Esophagus (tissue), 2 donors: ENCODE results near the gene IFTAP. TPM values are rescaled to one million over a fixed set of nuclear protein-coding genes. Genes with fewer than 3 reads are reported as not detected.

ENCODE experiments used
- H3K27ac ChIP-seq, 2 donors: one replicate each; pipeline ENCODE4 v1.5.1; 2013; ENCODE audit warnings: low read depth in 2 of 2, mild to moderate bottlenecking in 2 of 2, inconsistent platforms in 1 of 2, low read length in 1 of 2, moderate library complexity in 1 of 2
- H3K27me3 ChIP-seq, 2 donors: one replicate each; pipeline ENCODE4 v1.6.1; 2013; ENCODE audit warnings: low read length in 2 of 2, control low read depth in 1 of 2, mild to moderate bottlenecking in 1 of 2; ENCODE audit not compliant: insufficient read depth in 2 of 2, control insufficient read depth in 1 of 2
- H3K36me3 ChIP-seq, 2 donors: one replicate each; pipeline ENCODE4 v1.6.1; 2013; ENCODE audit warnings: low read length in 1 of 2; ENCODE audit not compliant: control insufficient read depth in 2 of 2, insufficient read depth in 2 of 2
- H3K4me1 ChIP-seq, 2 donors: one replicate each; pipeline ENCODE4 v1.6.1; 2013; ENCODE audit warnings: low read length in 1 of 2; ENCODE audit not compliant: control insufficient read depth in 2 of 2, insufficient read depth in 2 of 2
- H3K4me3 ChIP-seq, 2 donors: one replicate each; pipeline ENCODE4 v1.5.1; 2013; ENCODE audit warnings: low read length in 2 of 2, mild to moderate bottlenecking in 2 of 2, low read depth in 1 of 2, moderate library complexity in 1 of 2
- H3K9me3 ChIP-seq, 2 donors: one replicate each; pipeline ENCODE4 v1.6.1; 2013; ENCODE audit warnings: mild to moderate bottlenecking in 2 of 2, low read depth in 1 of 2, low read length in 1 of 2, moderate library complexity in 1 of 2; ENCODE audit not compliant: control insufficient read depth in 2 of 2, insufficient read depth in 1 of 2
- WGBS, 2 donors: extraction: QIAGEN DNeasy Blood & Tissue Kit; methylation state at CpG; one replicate each; pipeline ENCODE4 v1.1.7; 2013; 5-methylcytosine and 5-hydroxymethylcytosine counted together
- polyA plus RNA-seq, 2 donors: library from polyadenylated mRNA; stranded (reverse); fragments of 200-250 nt; gene quantifications; one replicate each; pipeline ENCODE4 v1.2.3, GENCODE V29; 2013
- donor health status: healthy with polysubstance abuse.
- donor health status: Bipolar disorder and iron deficiency.

IFTAP gene
- polyA plus RNA-seq, 2 donors = 10.6 to 11.9 TPM

- H3K36me3 ChIP-seq = no peaks in the 10 kb centered on the region
- no peaks in the 10 kb centered on the region for H3K27me3 ChIP-seq
- WGBS, 2 donors = 60 to 62% methylated on average over 6 of the region's 6 CpGs
- no peak overlapping the region for H3K27ac ChIP-seq
- H3K4me3 ChIP-seq = no peak overlapping the region
- no peaks in the 10 kb centered on the region for H3K4me1 ChIP-seq
- H3K9me3 ChIP-seq = no peaks in the 10 kb centered on the region
Measured at GRCh38 chr11:36695571-36695970, 101.3 kb downstream of the IFTAP start.

- Histone ChIP-seq H3K36me3 (no peaks in the 10 kb centered on the region), H3K9me3 (no peaks in the 10 kb centered on the region)
- 73 to 79% methylated on average over 6 of the region's 6 CpGs for WGBS, 2 donors
Measured at GRCh38 chr11:36696550-36696949, 102.2 kb downstream of the IFTAP start.

GRCh38 chr11:36699271-36699670 is 105.0 kb downstream of the IFTAP start:
- no peak overlapping the region for H3K4me3 ChIP-seq
- no peaks in the 10 kb centered on the region for H3K36me3 ChIP-seq
- no peaks in the 10 kb centered on the region for H3K4me1 ChIP-seq
- no peaks in the 10 kb centered on the region for H3K9me3 ChIP-seq
- H3K27ac ChIP-seq = no peak overlapping the region
- WGBS, 2 donors = 53 to 55% methylated on average over 6 of the region's 6 CpGs
- H3K27me3 ChIP-seq = no peaks in the 10 kb centered on the region

More at GRCh38 chr11:36696550-36696949, 102.2 kb downstream of the IFTAP start:
- Histone ChIP-seq H3K4me3 (no peak overlapping the region), H3K27me3 (no peaks in the 10 kb centered on the region), H3K27ac (no peak overlapping the region), H3K4me1 (no peaks in the 10 kb centered on the region)

- no peak overlapping the region for H3K27ac ChIP-seq
- H3K4me3 ChIP-seq = no peak overlapping the region
- no peaks in the 10 kb centered on the region for H3K4me1 ChIP-seq
- no peaks in the 10 kb centered on the region for H3K36me3 ChIP-seq
- H3K9me3 ChIP-seq = no peaks in the 10 kb centered on the region
- 78 to 84% methylated on average over 1 of the region's 1 CpG for WGBS, 2 donors
- H3K27me3 ChIP-seq = no peaks in the 10 kb centered on the region
Measured at GRCh38 chr11:36700246-36700645, 105.9 kb downstream of the IFTAP start.

- H3K4me1 ChIP-seq = no peaks in the 10 kb centered on the region
- 42 to 43% methylated on average over 5 of the region's 5 CpGs for WGBS, 2 donors
- H3K36me3 ChIP-seq = no peaks in the 10 kb centered on the region
- no peaks in the 10 kb centered on the region for H3K9me3 ChIP-seq
- no peaks in the 10 kb centered on the region for H3K27me3 ChIP-seq
- H3K4me3 ChIP-seq = no peak overlapping the region
- H3K27ac ChIP-seq = no peak overlapping the region
Measured at GRCh38 chr11:36702330-36703054, 108.2 kb downstream of the IFTAP start.

- no peaks in the 10 kb centered on the region for H3K36me3 ChIP-seq
- H3K27ac ChIP-seq = no peak overlapping the region
- no peaks in the 10 kb centered on the region for H3K4me1 ChIP-seq
- H3K4me3 ChIP-seq = no peak overlapping the region
- no peaks in the 10 kb centered on the region for H3K9me3 ChIP-seq
- WGBS, 2 donors = 52 to 56% methylated on average over 4 of the region's 4 CpGs
- H3K27me3 ChIP-seq = no peaks in the 10 kb centered on the region
Measured at GRCh38 chr11:36703055-36703404, 108.7 kb downstream of the IFTAP start.

Other genes starting within 250 kb of the IFTAP start
- gene TRAF6, start 84.2 kb upstream of the IFTAP start, polyA plus RNA-seq = 1 to 10 TPM; 1.9 to 3.7 TPM
- gene RAG1, start 26.5 kb upstream of the IFTAP start, polyA plus RNA-seq = under 1 TPM; 0.18 to 0.29 TPM
- not detected for gene RAG2, start 3.7 kb downstream of the IFTAP start, polyA plus RNA-seq